OCI-LY7 (cell line): ENCODE measurements around the gene KRT83. TPM values are rescaled to one million over a fixed set of nuclear protein-coding genes. Genes with fewer than 3 reads are reported as not detected.

ENCODE experiments used
- BruUV-seq: library from RNA; stranded (reverse); fragments of 400-500 nt; replicated peaks from 2 replicates; lab custom pipeline; 2021; lab: Mats Ljungman, UMichigan
- CTCF ChIA-PET: fragments of 300-600 bp; sonication (Branson Sonifier 250); formaldehyde crosslinking; loops from one replicate; lab custom pipeline; 2022; ENCODE audit warnings: antibody characterized with exemption; ENCODE audit not compliant: unreplicated experiment; lab: Charles Lee
- POLR2A ChIA-PET: fragments of 300-600 bp; sonication (Branson Sonifier 250); formaldehyde crosslinking; loops from one replicate; lab custom pipeline; 2022; ENCODE audit warnings: antibody characterized with exemption; lab: Charles Lee
- DNase-seq: peaks from one replicate; pipeline ENCODE4 v3.0.0-alpha.2; 2015; ENCODE audit warnings: low spot score
- H2AFZ ChIP-seq: fragments of 200-600 bp; sonication (generic), shearing (Covaris generic); 2 replicates; pipeline ENCODE4 v1.6.1; 2014; ENCODE audit warnings: mild to moderate bottlenecking, antibody characterized with exemption, low read length, moderate library complexity
- H3K27ac ChIP-seq: fragments of 200-600 bp; sonication (generic); 2 replicates; pipeline ENCODE4 v1.5.1; 2014; ENCODE audit warnings: mixed run types, low read depth, mild to moderate bottlenecking, moderate library complexity, low read length, inconsistent platforms; ENCODE audit not compliant: poor library complexity, severe bottlenecking
- H3K36me3 ChIP-seq: fragments of 200-600 bp; sonication (generic); 2 replicates; pipeline ENCODE4 v1.6.1; 2014; ENCODE audit warnings: mild to moderate bottlenecking, antibody characterized with exemption, low read length, moderate library complexity, mixed read lengths; ENCODE audit not compliant: insufficient read depth
- H3K4me1 ChIP-seq: fragments of 200-600 bp; sonication (generic); 2 replicates; pipeline ENCODE4 v1.5.1; 2014; ENCODE audit warnings: mild to moderate bottlenecking, low read length; ENCODE audit not compliant: insufficient read depth, poor library complexity, severe bottlenecking
- H3K4me2 ChIP-seq: fragments of 200-600 bp; sonication (generic); 2 replicates; pipeline ENCODE4 v1.6.1; 2014; ENCODE audit warnings: mild to moderate bottlenecking, low read length
- H3K4me3 ChIP-seq: fragments of 200-600 bp; sonication (generic); 2 replicates; pipeline ENCODE4 v1.5.1; 2014; ENCODE audit warnings: mild to moderate bottlenecking, low read depth, low read length; ENCODE audit not compliant: poor library complexity, severe bottlenecking
- H3K79me2 ChIP-seq: fragments of 200-600 bp; sonication (generic); 2 replicates; pipeline ENCODE4 v1.6.1; 2016; ENCODE audit warnings: low read depth, mild to moderate bottlenecking, low read length, moderate library complexity, mixed read lengths; ENCODE audit not compliant: insufficient read depth
- H3K9me2 ChIP-seq: fragments of 200-600 bp; sonication (generic); 2 replicates; pipeline ENCODE4 v1.6.1; 2016; ENCODE audit warnings: mild to moderate bottlenecking, low read length, mixed read lengths; ENCODE audit not compliant: insufficient read depth
- H3K9me3 ChIP-seq: fragments of 200-600 bp; sonication (generic); 2 replicates; pipeline ENCODE4 v1.6.1; 2014; ENCODE audit warnings: mild to moderate bottlenecking, mixed run types, low read length, mixed read lengths
- H4K20me1 ChIP-seq: fragments of 200-600 bp; sonication (generic); 2 replicates; pipeline ENCODE4 v1.6.1; 2014; ENCODE audit warnings: mild to moderate bottlenecking, antibody characterized with exemption, low read length, moderate library complexity, mixed read lengths; ENCODE audit not compliant: insufficient read depth
- CTCF ChIP-seq: fragments of 200-600 bp; sonication (generic); conservative IDR thresholded peaks from 2 replicates; pipeline ENCODE4 v1.5.1; 2014; ENCODE audit warnings: mild to moderate bottlenecking, antibody characterized with exemption, low read length, moderate library complexity, mixed read lengths
- EZH2phosphoT487 ChIP-seq: fragments of 200-600 bp; sonication (generic); IDR thresholded peaks from 2 replicates; pipeline ENCODE4 v1.6.1; 2018; ENCODE audit warnings: low read depth, borderline replicate concordance, mild to moderate bottlenecking, mixed run types, antibody characterized with exemption, low read length, moderate library complexity, mixed read lengths
- intact Hi-C: fragments of 100-400 bp; cut with micrococcal nuclease; formaldehyde crosslinking; loops from one replicate; pipeline ENCODE4 v1.10.0; 2022; ENCODE audit not compliant: unreplicated experiment
- total RNA-seq, 2 experiments: library from RNA; depleted of rRNA in 1 of 2; stranded (reverse); fragments of >200 nt in 1 of 2; shearing (Covaris generic) in 1 of 2; gene quantifications; 2 replicates each; pipeline ENCODE4 v1.2.3, GENCODE V29; 2014 to 2022

KRT83 gene
- total RNA-seq, 2 experiments from 2014 or later: not detected

DNA sequence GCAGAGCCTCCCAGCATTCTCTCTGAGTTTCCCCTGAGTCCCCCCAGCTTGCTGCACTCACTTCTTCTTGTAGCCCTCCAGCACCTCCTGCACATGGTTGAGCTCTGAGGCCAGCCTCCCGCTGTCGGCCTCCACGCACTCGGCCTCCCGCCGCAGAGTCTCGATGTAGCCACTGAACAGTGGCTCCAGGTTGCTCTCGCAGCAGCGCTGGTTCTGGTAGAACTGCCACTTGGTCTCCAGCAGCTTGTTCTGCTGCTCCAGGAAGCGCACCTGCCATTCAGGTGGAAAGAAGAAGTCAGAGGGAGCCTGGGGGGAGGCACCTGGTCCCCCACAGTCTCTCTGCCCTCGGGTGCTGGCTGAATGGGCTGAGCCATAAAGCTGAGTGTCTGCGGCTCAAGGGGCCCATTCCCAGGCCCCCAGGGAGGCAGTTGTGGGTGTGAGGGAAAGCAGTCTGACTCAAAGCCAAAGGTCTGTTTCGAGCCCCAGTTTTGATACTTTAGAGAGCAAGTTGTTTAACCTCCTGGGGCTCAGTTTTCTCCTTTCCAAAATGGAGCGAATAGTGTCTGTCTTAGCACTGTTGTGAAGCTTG lies 43.8 kb upstream of the KRT83 start:
- Histone ChIP-seq H4K20me1 (no peaks in the 10 kb centered on the region), H2AFZ (no peak overlapping the region), H3K79me2 (no peaks in the 10 kb centered on the region), H3K36me3 (no peaks in the 10 kb centered on the region), H3K9me3 (no peaks in the 10 kb centered on the region), H3K4me1 (peaks cover 7% of the 10 kb centered on the region), H3K4me3 (no peak overlapping the region), H3K27ac (no peak overlapping the region), H3K4me2 (no peak overlapping the region), H3K9me2 (no peaks in the 10 kb centered on the region)
- CTCF ChIA-PET: no interaction called here
- no peak for DNase-seq
- POLR2A ChIA-PET: no interaction called here
- BruUV-seq: no TSS peak
- intact Hi-C loops: no loop called here
- TF ChIP-seq EZH2phosphoT487 (no peak), CTCF (no peak)

DNA sequence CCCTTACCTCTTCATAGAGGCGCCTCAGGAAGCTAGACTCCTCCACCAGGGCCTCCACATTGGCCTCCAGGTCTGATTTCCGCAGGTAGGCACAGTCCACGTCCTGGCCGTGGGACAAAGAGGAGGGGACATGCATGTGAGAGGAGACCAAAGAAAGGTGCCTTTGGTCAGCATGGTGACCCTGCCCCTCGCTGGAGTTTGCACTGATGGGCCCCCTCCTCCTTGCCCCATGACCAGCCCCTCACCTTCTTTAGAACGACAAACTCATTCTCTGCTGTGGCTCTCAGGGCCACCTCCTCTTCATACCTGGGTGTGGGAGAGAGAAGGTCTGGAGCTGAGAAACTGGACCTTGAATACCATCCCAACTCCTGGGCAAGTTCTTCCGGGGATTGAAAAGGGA lies 42.9 kb upstream of the KRT83 start:
- Histone ChIP-seq H2AFZ (no peak overlapping the region), H3K79me2 (no peaks in the 10 kb centered on the region), H3K36me3 (no peaks in the 10 kb centered on the region), H3K9me3 (no peaks in the 10 kb centered on the region), H3K4me3 (no peak overlapping the region), H3K9me2 (no peaks in the 10 kb centered on the region), H4K20me1 (no peaks in the 10 kb centered on the region), H3K4me2 (no peak overlapping the region), H3K4me1 (peaks cover 16% of the 10 kb centered on the region), H3K27ac (no peak overlapping the region)
- ChIA-PET POLR2A (interaction anchor here (0.6 to 0.7 kb wide), 2 partner anchors 9 to 628 kb away, joined by 3 to 5 read pairs; no protein-coding TSS in a partner anchor), CTCF (no interaction called here)
- intact Hi-C loops: no loop called here
- no peak for TF ChIP-seq CTCF
- no peak for TF ChIP-seq EZH2phosphoT487
- BruUV-seq: no TSS peak
- no peak for DNase-seq

DNA sequence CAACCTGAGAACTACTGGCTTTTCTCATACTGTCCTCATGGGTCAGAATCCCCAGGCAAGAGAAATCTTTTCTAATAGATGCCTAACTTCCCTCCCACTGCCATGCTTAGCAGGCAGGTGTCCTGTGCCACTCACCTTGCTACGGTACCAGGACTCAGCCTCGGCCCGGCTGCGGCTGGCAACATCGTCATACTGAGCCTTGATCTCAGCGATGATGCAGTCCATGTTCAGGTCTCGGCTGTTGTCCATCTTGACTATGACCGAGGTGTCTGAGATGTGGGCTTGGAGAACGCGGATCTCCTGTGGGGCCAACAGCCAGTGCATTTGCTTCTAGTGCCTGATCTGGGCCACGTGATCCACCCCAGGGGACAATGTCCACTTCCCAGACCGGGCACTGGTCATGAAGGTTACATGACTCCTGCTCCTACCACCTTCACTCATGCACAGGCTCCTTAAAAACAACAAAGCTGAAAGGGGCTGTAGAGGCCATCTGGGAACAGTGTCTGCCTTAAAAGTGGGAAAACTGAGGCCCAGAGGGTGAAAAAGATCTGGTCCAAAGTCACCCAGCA lies 42.0 kb upstream of the KRT83 start:
- Histone ChIP-seq H3K9me3 (no peaks in the 10 kb centered on the region), H3K79me2 (no peaks in the 10 kb centered on the region), H3K4me1 (peaks cover 25% of the 10 kb centered on the region), H3K4me2 (no peak overlapping the region), H3K36me3 (no peaks in the 10 kb centered on the region), H2AFZ (no peak overlapping the region), H3K9me2 (no peaks in the 10 kb centered on the region), H3K27ac (no peak overlapping the region), H3K4me3 (no peak overlapping the region), H4K20me1 (no peaks in the 10 kb centered on the region)
- no peak for DNase-seq
- ChIA-PET CTCF (no interaction called here), POLR2A (no interaction called here)
- no peak for TF ChIP-seq EZH2phosphoT487
- no peak for TF ChIP-seq CTCF
- BruUV-seq: no TSS peak
- intact Hi-C loops: no loop called here
